Fibroblast of skin of right biceps (primary cell): ENCODE data around the gene IL34.
"Not testable (repeated sequence)": the region's sequence is repeated elsewhere in the genome, so short reads cannot be mapped to it uniquely, and the experiment has no call there.

Experiments
- DNase-seq: peaks from one replicate; pipeline ENCODE4 v3.0.0-alpha.2; 2013

Gene IL34

DNA sequence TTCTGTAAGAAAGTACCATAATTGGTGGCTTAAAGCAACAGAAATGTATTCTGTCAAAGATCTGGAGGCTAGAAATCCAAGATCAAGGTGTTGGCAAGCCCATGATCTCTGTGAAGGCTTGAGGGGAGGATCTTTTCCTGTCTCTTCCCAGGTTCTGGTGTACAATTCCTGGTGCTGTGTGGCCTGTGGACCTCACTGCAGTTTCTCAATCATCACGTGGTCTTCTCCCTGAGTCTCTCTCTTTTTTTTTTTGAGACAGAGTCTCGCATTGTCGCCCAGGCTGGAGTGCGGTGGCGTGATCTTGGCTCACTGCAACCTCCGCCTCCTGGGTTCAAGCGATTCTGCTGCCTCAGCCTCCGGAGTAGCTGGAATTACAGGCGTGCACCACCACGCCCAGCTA lies 12.7 kb upstream of the IL34 start:
- DNase-seq: not testable (repeated sequence)

DNA sequence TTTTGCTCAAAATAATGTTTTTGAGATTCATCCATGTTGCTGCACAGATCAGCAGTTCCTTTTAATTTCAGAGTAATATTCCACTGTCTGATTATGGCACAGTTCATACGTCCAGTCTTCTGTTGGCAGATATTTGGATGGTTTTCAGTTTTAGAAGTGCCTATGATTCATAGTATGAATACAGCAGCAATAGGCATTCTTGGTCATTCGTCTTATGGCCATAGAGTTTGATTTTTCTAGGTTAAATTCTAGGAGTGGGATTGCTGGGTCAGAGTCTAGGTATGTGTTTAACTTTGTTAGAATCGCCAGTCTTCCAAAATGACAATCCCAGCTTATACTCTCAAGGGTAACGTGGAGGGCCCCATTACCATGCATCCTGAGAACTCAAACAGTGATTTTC lies 11.5 kb upstream of the IL34 start:
- peak; percentile 52 for DNase-seq

DNA sequence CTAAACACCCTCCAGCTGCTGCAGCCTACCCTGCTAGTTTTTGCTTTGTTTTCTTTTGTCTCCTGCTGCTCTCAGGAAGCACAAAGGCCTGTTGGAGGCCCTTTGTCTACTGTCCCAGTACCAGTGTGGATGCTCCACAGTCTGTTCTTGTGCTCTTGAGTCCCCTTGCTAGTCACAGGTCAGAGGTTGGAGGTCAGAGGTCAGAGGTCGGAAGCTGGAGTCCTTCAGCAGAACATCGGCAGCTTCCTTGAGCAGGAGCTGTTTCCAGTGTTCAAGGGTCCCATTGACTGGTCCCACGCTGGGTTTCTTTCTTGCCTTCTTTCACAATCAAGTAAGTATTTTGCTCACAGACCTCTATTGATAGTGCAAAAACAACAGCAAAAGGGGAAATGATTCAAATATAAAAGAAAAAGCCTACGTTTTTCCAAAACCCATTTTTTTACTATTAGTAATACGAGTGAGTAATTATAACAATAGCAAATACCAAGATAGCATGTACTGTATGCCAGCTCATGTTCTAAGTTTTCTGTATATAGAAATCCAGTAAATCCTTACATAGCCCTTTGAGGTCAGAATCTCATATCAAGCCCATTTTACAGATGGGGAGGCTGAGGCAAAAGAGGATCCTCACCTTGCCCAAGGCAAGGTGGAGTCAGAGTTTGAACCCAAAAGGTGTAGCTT lies 10.9 kb upstream of the IL34 start:
- DNase-seq: peak; percentile 80

DNA sequence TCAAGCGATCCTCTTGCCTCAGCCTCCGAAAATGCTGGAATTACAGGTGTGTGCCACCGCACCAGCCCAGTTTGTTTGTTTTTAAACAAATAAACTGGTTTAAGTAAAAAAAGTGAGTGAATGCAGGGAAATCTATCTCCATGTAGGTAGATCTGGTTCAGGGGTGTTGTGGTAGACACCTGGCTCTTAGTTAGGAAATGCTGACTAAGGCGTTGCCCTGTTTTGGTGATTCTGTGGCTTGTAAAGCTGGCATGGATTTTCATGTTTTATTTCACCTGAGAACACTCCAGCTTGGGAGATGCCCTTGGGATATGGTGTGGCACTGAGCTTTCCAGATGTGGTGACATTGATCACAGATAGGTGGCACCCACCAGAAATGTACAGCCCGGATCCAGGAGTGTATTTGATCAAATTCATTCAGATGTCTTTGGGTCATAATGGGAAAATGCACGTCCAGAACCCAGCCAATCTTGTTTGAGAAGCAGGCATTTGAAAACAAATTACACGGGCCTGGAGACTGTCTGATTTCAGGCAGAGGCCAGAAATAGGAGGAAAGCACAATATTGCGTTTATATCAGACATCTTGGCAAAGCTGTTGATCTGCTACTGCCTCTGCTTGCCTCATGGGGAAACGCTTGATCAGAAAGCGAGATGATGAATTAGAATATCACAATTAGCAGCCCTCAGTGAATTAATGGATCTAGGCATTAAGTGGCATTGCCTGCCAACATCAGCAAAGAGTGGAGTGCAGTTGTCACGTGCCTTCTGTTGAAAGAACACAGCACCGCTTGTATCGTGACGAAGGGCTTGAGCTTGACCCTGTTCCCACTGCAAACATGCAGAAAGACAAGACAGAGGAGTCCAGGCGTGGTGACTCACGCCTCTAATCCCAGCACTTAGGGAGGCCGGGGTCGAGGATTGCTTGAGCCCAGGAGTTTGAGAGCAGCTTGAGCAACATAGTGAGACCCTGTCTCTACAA lies 7.3 kb upstream of the IL34 start:
- DNase-seq: peak; percentile 65

- no peak for DNase-seq
Measured at GRCh38 chr16:70642633-70643032, 3.7 kb upstream of the IL34 start.

- DNase-seq: not testable (repeated sequence)
Measured at GRCh38 chr16:70643264-70643663, 3.1 kb upstream of the IL34 start.

DNA sequence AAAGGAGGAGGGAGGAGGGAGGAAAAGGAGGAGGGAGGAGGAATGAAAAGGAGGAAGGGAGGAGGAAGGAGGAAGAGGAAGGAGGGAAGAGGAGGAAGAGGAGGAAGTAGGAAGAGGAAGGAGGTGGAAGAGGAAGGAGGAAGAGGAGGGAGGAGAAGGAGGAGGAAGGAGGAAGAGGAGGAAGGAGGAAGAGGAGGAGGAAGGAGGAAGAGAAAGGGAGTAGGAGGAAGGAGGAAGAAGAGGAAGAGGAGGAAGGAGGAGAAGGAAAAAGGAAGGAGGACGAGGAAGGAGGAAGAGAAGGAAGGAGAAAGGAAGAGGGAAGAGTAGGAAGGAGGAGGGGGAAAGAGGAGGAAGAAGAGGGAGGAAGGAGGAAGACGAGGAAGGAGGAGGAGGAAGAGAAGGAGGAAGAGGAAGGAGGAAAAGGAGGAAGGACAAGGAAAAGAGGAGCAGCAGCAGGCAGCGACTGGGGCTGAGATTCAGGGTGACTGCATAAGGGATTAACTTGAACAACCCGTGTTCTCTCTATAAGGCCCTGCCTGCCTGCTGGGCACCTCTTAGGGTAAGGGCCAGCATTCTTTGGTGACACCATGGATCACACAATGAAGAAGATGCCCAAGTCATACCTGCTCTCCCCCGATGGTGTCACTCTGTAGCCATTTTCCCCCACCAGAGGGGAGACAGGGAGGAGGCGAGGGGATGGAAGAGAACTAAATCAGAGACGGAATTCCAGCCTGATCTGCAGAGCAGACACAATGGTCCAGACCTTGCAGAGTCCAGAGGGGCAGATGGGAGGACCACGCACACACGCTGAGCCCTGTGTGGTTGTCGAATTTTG lies 1.4 kb upstream of the IL34 start:
- DNase-seq: no peak

- DNase-seq: no peak
Measured at GRCh38 chr16:70647441-70648359, 1.3 kb downstream of the IL34 start.

- DNase-seq: no peak
Measured at GRCh38 chr16:70648606-70649005, 2.2 kb downstream of the IL34 start.

DNA sequence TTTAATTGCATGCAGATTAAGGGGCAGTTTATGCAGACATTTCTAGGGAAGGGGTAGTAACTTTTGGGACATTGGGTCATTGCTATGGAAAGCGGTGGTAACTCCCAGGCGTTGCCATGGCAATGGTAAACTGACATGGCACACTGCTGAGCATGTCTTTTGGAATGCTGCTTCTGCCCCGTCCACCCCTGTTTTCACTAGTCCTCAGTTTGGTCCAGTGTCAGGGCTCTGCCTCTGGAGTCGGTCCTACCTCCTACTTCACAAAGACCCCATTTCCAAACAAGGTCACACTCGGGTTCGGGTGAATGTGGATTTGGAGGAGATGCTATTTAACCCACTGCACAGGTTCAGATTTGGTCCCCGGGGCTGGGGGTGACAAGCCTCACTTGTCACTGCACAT lies 2.9 kb downstream of the IL34 start:
- DNase-seq: no peak

- no peak for DNase-seq
Measured at GRCh38 chr16:70650216-70650615, 3.9 kb downstream of the IL34 start.

GRCh38 chr16:70651524-70651923 lies 5.2 kb downstream of the IL34 start:
- peak; percentile 28 for DNase-seq

- no peak for DNase-seq
Measured at GRCh38 chr16:70652322-70652721, 6.0 kb downstream of the IL34 start.

- no peak for DNase-seq
Measured at GRCh38 chr16:70653406-70653805, 7.0 kb downstream of the IL34 start.

- peak; percentile 80 for DNase-seq
Measured at GRCh38 chr16:70653809-70654771, 7.7 kb downstream of the IL34 start.

GRCh38 chr16:70656065-70656711 lies 9.8 kb downstream of the IL34 start:
- no peak for DNase-seq

DNA sequence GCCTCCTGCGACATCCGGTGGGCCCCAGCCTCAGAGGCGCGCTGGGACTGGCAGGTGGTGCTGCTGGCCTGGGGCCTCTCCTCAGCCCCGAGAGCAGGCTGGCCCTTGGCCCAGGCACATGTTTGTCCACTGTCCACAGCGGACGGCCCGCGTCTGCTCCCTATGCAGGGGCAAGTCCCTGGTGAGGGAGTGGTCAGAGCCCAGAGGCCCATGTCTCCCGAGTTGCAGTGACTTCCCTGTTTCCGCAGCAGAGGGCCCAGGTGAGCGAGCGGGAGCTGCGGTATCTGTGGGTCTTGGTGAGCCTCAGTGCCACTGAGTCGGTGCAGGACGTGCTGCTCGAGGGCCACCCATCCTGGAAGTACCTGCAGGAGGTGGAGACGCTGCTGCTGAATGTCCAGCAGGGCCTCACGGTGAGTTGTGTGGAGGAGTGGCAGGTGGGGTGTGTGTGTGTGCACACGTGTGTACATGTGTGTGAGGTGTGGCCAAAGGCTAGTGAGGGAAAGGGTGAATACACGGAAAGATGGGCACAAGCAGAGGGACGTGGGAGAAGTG lies 10.4 kb downstream of the IL34 start:
- DNase-seq: no peak

GRCh38 chr16:70657956-70658355 lies 11.6 kb downstream of the IL34 start:
- DNase-seq: no peak

DNA sequence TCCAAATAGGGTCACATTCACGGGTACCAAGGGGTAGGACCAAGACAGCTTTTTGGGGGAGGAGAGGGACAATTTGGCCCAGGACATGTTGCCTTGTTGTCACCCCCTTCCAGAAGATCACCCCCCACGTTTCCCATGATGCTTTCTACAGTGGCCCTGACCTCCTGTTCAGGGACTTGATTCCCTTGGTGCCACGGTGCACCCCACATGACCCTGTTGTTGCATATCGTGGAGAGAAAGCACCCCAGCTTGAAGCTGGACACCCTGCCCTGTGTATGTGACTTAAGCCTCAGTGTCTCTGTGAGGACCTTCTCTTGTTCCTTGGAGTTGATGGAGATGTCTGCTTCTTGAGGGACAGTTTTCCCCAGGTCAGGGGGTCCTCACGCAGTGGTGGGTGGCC lies 12.6 kb downstream of the IL34 start:
- DNase-seq: no peak

- no peak for DNase-seq
Measured at GRCh38 chr16:70659546-70659945, 13.2 kb downstream of the IL34 start.
